SK-N-SH (cell line): ENCODE results near the gene UVRAG. TPM values are rescaled to one million over a fixed set of nuclear protein-coding genes. Genes with fewer than 3 reads are reported as not detected.

ENCODE experiments used
- CTCF ChIA-PET: fragments of 300-600, 350-600 bp; formaldehyde crosslinking; extraction: SDS; loops from one replicate; lab custom pipeline; 2021; lab: Yijun Ruan, JAX
- POLR2A ChIA-PET: fragments of 350-600 bp; sonication (Branson Sonifier 250); formaldehyde crosslinking; extraction: SDS; loops from one replicate; lab custom pipeline; 2020; ENCODE audit warnings: antibody characterized with exemption, inconsistent platforms; lab: Yijun Ruan, JAX
- DNase-seq: peaks from one replicate; pipeline ENCODE4 v3.0.0; 2012
- H2AFZ ChIP-seq: fragments of 200-600 bp; sonication (generic); 2 replicates; pipeline ENCODE4 v1.8.1; 2016; ENCODE audit warnings: antibody characterized with exemption, mild to moderate bottlenecking, low read depth
- H3F3A ChIP-seq: fragments of 200-600 bp; sonication (generic); replicated peaks from 2 replicates; pipeline ENCODE3; 2016; ENCODE audit warnings: antibody characterized with exemption, mild to moderate bottlenecking; ENCODE audit not compliant: insufficient read depth
- H3K27ac ChIP-seq, 2 experiments: fragments of 200-500 bp in 1 of 2; fragments of 200-600 bp in 1 of 2; sonication (Bioruptor generic) in 1 of 2; sonication (generic), shearing (Covaris generic) in 1 of 2; 2 replicates each; pipeline versions ENCODE4 v1.5.1 to v1.6.1; 2014 to 2016; ENCODE audit warnings: low read depth in 2 of 2, inconsistent platforms in 1 of 2, low read length in 1 of 2, mild to moderate bottlenecking in 1 of 2, mixed read lengths in 1 of 2
- H3K27me3 ChIP-seq: fragments of 200-600 bp; sonication (generic), shearing (Covaris generic); 2 replicates; pipeline ENCODE4 v1.6.1; 2016; ENCODE audit warnings: mixed run types; ENCODE audit not compliant: insufficient read depth
- H3K36me3 ChIP-seq, 2 experiments: fragments of 200-500 bp in 1 of 2; fragments of 200-600 bp in 1 of 2; sonication (Bioruptor generic) in 1 of 2; sonication (generic) in 1 of 2; replicated peaks in 1 of 2; 2 replicates each; pipeline versions ENCODE3 to v1.5.1; 2014 to 2016; ENCODE audit warnings: low read length in 1 of 2, mild to moderate bottlenecking in 1 of 2; ENCODE audit not compliant: insufficient read depth in 2 of 2, control insufficient read depth in 1 of 2
- H3K4me1 ChIP-seq, 2 experiments: fragments of 200-500 bp in 1 of 2; fragments of 200-600 bp in 1 of 2; sonication (Bioruptor generic) in 1 of 2; sonication (generic), shearing (Covaris generic) in 1 of 2; 2 replicates each; pipeline versions ENCODE4 v1.5.1 to v1.6.1; 2014 to 2016; ENCODE audit warnings: low read depth in 1 of 2, low read length in 1 of 2, mixed run types in 1 of 2; ENCODE audit not compliant: insufficient read depth in 2 of 2, control insufficient read depth in 1 of 2
- H3K4me2 ChIP-seq: fragments of 200-600 bp; sonication (generic), shearing (Covaris generic); 2 replicates; pipeline ENCODE4 v1.6.1; 2017; ENCODE audit warnings: mixed run types
- H3K4me3 ChIP-seq, 2 experiments: fragments of 200-500 bp in 1 of 2; fragments of 200-600 bp in 1 of 2; sonication (Bioruptor generic) in 1 of 2; sonication (generic), shearing (Covaris generic) in 1 of 2; 2 replicates each; pipeline versions ENCODE4 v1.5.1 to v1.8.1; 2014 to 2016; ENCODE audit warnings: low read depth in 2 of 2, inconsistent platforms in 1 of 2, low read length in 1 of 2, mild to moderate bottlenecking in 1 of 2, mixed read lengths in 1 of 2, moderate library complexity in 1 of 2
- H3K79me2 ChIP-seq: fragments of 200-600 bp; sonication (generic); 2 replicates; pipeline ENCODE4 v1.8.1; 2017; ENCODE audit warnings: mild to moderate bottlenecking; ENCODE audit not compliant: insufficient read depth
- H3K9ac ChIP-seq: fragments of 200-600 bp; sonication (generic); 2 replicates; pipeline ENCODE4 v1.6.1; 2017; ENCODE audit warnings: mixed run types
- H3K9me2 ChIP-seq: fragments of 200-600 bp; sonication (generic); 2 replicates; pipeline ENCODE4 v1.6.1; 2017; ENCODE audit warnings: mixed run types
- H3K9me3 ChIP-seq: fragments of 200-600 bp; sonication (generic); 2 replicates; pipeline ENCODE4 v1.6.1; 2017; ENCODE audit warnings: mixed run types, mild to moderate bottlenecking, moderate library complexity
- H4K20me1 ChIP-seq: fragments of 200-600 bp; sonication (generic); 2 replicates; pipeline ENCODE4 v1.6.1; 2017; ENCODE audit warnings: mild to moderate bottlenecking, mixed run types; ENCODE audit not compliant: insufficient read depth
- CHD2 ChIP-seq: fragments of 150-350 bp; IDR thresholded peaks from 2 replicates; pipeline ENCODE4 v1.6.1; 2018; ENCODE audit warnings: low read length; ENCODE audit not compliant: partially characterized antibody
- FOXJ3 ChIP-seq: sonication (generic); formaldehyde crosslinking; IDR thresholded peaks from 2 replicates; pipeline ENCODE4 v1.5.1; 2020; ENCODE audit warnings: mild to moderate bottlenecking, missing genetic modification reagents
- GABPA ChIP-seq: IDR thresholded peaks from 2 replicates; pipeline ENCODE4 v1.4.0; 2012; ENCODE audit warnings: low read depth, mild to moderate bottlenecking
- GATA2 ChIP-seq: sonication (generic); formaldehyde crosslinking; IDR thresholded peaks from 2 replicates; pipeline ENCODE4 v1.5.0; 2020; ENCODE audit warnings: mild to moderate bottlenecking, missing genetic modification reagents
- JUND ChIP-seq: IDR thresholded peaks from 2 replicates; pipeline ENCODE4 v1.4.0; 2012
- MXI1 ChIP-seq: IDR thresholded peaks from 2 replicates; pipeline ENCODE4 v1.6.1; 2012; ENCODE audit warnings: mild to moderate bottlenecking, low read depth, low read length, improper control_type of control experiment
- NFIC ChIP-seq: IDR thresholded peaks from 2 replicates; pipeline ENCODE4 v1.4.0; 2012; ENCODE audit warnings: borderline replicate concordance
- NRF1 ChIP-seq: IDR thresholded peaks from 2 replicates; pipeline ENCODE4 v1.6.1; 2012; ENCODE audit warnings: low read depth, mild to moderate bottlenecking, low read length
- RFX5 ChIP-seq: IDR thresholded peaks from 2 replicates; pipeline ENCODE4 v1.6.1; 2012; ENCODE audit warnings: mild to moderate bottlenecking, improper control_type of control experiment, low read length
- SIN3A ChIP-seq: IDR thresholded peaks from 2 replicates; pipeline ENCODE4 v1.6.1; 2012; ENCODE audit warnings: low read depth, mild to moderate bottlenecking, low read length, moderate library complexity, borderline replicate concordance
- TAF1 ChIP-seq: IDR thresholded peaks from 2 replicates; pipeline ENCODE4 v1.6.1; 2012; ENCODE audit warnings: low read depth, mild to moderate bottlenecking, low read length, moderate library complexity, borderline replicate concordance
- TEAD4 ChIP-seq: IDR thresholded peaks from 2 replicates; pipeline ENCODE4 v1.4.0; 2012; ENCODE audit warnings: mild to moderate bottlenecking, borderline replicate concordance; ENCODE audit not compliant: insufficient read depth
- WGBS: methylation state at CpG from one replicate; pipeline ENCODE4 v1.1.6; 2017; ENCODE audit warnings: low lambda C conversion rate; 5-methylcytosine and 5-hydroxymethylcytosine counted together
- polyA plus RNA-seq, 3 experiments: library from polyadenylated mRNA; depleted of rRNA; stranded (reverse); fragments of >200 nt; gene quantifications; 2 replicates each; pipeline ENCODE4 v1.2.3, GENCODE V29; 2012
- TF ChIP-seq, protein P1 (sequence below): IDR thresholded peaks from 2 replicates; pipeline ENCODE4 v1.4.0; 2012; ENCODE audit warnings: low read depth, borderline replicate concordance
- TF ChIP-seq, protein P2 (sequence below): IDR thresholded peaks from 2 replicates; pipeline ENCODE4 v1.6.1; 2012; ENCODE audit warnings: mild to moderate bottlenecking, low read depth, low read length, moderate library complexity
- TF ChIP-seq, protein P3 (sequence below): IDR thresholded peaks from 2 replicates; pipeline ENCODE4; 2012
- TF ChIP-seq, protein P4 (sequence below): fragments of 150-350 bp; IDR thresholded peaks from 2 replicates; pipeline ENCODE4 v1.6.1; 2016; ENCODE audit warnings: mild to moderate bottlenecking, low read depth, low read length
- TF ChIP-seq, protein P5 (sequence below): IDR thresholded peaks from 2 replicates; pipeline ENCODE4 v1.4.0; 2012; ENCODE audit warnings: low read depth

The UVRAG gene
- polyA plus RNA-seq, 1 of the 3 experiments (the other 2 are of a cell fraction), result 5.8 TPM

DNA sequence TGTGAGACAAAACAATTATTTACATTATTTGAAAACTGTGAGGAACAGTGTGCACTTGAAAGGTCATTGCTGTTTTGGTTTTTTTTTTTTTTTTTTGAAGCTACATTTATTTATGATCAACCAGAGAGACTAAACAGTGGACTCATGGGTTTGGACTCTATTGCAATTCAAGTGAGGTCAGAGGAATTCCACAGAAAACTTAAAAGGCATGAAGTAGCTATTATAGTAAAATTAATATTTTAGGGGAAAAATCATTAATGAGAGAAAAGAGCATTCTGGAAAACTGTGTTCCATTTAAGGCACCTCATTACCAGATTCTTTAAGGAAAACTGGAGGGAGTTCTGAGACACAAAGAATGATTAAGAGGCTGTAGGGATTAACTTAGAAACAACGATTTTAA, 288.4 kb downstream of the UVRAG start:
- 87% methylated on average over 1 of the region's 1 CpG for WGBS
- POLR2A ChIA-PET, result no interaction called here
- no peaks in the 10 kb centered on the region for H3F3A ChIP-seq

More for the DNA sequence above, 288.4 kb downstream of the UVRAG start:
- Histone ChIP-seq H3K9ac (no peak overlapping the region), H3K27me3 (no peaks in the 10 kb centered on the region), H3K79me2 (no peaks in the 10 kb centered on the region), H3K27ac (no peak overlapping the region), H3K4me3 (no peak overlapping the region), H3K9me2 (no peaks in the 10 kb centered on the region), H4K20me1 (no peaks in the 10 kb centered on the region), H3K4me2 (no peak overlapping the region), H3K9me3 (no peaks in the 10 kb centered on the region), H3K36me3 (peaks cover 0 to 4% of the 10 kb centered on the region in 2 experiments), H3K4me1 (peaks cover 0 to 8% of the 10 kb centered on the region in 2 experiments; a peak in 2 of 4 replicates), H2AFZ (no peak overlapping the region)
- TF ChIP-seq RFX5, result no peak
- no peak for TF ChIP-seq GATA2 (CRISPR knock-in tag)
- no peak for TF ChIP-seq MXI1
- TF ChIP-seq TEAD4, result no peak
- TF ChIP-seq, protein P1, sequence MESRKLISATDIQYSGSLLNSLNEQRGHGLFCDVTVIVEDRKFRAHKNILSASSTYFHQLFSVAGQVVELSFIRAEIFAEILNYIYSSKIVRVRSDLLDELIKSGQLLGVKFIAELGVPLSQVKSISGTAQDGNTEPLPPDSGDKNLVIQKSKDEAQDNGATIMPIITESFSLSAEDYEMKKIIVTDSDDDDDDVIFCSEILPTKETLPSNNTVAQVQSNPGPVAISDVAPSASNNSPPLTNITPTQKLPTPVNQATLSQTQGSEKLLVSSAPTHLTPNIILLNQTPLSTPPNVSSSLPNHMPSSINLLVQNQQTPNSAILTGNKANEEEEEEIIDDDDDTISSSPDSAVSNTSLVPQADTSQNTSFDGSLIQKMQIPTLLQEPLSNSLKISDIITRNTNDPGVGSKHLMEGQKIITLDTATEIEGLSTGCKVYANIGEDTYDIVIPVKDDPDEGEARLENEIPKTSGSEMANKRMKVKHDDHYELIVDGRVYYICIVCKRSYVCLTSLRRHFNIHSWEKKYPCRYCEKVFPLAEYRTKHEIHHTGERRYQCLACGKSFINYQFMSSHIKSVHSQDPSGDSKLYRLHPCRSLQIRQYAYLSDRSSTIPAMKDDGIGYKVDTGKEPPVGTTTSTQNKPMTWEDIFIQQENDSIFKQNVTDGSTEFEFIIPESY, result no peak
- no peak for TF ChIP-seq GABPA
- no peak for TF ChIP-seq FOXJ3 (CRISPR knock-in tag)
- no peak for TF ChIP-seq SIN3A
- no peak for TF ChIP-seq CHD2
- TF ChIP-seq, protein P2, sequence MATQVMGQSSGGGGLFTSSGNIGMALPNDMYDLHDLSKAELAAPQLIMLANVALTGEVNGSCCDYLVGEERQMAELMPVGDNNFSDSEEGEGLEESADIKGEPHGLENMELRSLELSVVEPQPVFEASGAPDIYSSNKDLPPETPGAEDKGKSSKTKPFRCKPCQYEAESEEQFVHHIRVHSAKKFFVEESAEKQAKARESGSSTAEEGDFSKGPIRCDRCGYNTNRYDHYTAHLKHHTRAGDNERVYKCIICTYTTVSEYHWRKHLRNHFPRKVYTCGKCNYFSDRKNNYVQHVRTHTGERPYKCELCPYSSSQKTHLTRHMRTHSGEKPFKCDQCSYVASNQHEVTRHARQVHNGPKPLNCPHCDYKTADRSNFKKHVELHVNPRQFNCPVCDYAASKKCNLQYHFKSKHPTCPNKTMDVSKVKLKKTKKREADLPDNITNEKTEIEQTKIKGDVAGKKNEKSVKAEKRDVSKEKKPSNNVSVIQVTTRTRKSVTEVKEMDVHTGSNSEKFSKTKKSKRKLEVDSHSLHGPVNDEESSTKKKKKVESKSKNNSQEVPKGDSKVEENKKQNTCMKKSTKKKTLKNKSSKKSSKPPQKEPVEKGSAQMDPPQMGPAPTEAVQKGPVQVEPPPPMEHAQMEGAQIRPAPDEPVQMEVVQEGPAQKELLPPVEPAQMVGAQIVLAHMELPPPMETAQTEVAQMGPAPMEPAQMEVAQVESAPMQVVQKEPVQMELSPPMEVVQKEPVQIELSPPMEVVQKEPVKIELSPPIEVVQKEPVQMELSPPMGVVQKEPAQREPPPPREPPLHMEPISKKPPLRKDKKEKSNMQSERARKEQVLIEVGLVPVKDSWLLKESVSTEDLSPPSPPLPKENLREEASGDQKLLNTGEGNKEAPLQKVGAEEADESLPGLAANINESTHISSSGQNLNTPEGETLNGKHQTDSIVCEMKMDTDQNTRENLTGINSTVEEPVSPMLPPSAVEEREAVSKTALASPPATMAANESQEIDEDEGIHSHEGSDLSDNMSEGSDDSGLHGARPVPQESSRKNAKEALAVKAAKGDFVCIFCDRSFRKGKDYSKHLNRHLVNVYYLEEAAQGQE, result no peak
- TF ChIP-seq TAF1, result no peak
- TF ChIP-seq, protein P3, sequence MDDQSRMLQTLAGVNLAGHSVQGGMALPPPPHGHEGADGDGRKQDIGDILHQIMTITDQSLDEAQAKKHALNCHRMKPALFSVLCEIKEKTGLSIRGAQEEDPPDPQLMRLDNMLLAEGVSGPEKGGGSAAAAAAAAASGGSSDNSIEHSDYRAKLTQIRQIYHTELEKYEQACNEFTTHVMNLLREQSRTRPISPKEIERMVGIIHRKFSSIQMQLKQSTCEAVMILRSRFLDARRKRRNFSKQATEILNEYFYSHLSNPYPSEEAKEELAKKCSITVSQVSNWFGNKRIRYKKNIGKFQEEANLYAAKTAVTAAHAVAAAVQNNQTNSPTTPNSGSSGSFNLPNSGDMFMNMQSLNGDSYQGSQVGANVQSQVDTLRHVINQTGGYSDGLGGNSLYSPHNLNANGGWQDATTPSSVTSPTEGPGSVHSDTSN, result no peak
- TF ChIP-seq, protein P4, sequence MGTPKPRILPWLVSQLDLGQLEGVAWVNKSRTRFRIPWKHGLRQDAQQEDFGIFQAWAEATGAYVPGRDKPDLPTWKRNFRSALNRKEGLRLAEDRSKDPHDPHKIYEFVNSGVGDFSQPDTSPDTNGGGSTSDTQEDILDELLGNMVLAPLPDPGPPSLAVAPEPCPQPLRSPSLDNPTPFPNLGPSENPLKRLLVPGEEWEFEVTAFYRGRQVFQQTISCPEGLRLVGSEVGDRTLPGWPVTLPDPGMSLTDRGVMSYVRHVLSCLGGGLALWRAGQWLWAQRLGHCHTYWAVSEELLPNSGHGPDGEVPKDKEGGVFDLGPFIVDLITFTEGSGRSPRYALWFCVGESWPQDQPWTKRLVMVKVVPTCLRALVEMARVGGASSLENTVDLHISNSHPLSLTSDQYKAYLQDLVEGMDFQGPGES, result no peak
- TF ChIP-seq, protein P5, sequence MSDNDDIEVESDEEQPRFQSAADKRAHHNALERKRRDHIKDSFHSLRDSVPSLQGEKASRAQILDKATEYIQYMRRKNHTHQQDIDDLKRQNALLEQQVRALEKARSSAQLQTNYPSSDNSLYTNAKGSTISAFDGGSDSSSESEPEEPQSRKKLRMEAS, result no peak
- TF ChIP-seq NRF1, result no peak
- no peak for TF ChIP-seq NFIC
- no peak for TF ChIP-seq JUND
- no peak for DNase-seq
- CTCF ChIA-PET, result interaction anchor here (1.1 kb wide), 1 partner anchor 216 kb away, joined by 3 read pairs; no protein-coding TSS in a partner anchor
